Stimulated activated CD8-positive, alpha-beta memory T cell treated with anti-CD3 and anti-CD28 coated beads, Interleukin-2, amount 100 ng/mL, for 1 hour (primary cell): ENCODE measurements around the gene CHD1L.
"Not testable (repeated sequence)": the region's sequence is repeated elsewhere in the genome, so short reads cannot be mapped to it uniquely, and the experiment has no call there.

ENCODE experiments used
- DNase-seq, 2 donors: peaks; one replicate each; pipeline ENCODE4 v3.0.0-alpha.2; 2020; ENCODE audit warnings: low read depth in 2 of 2

CHD1L gene

GRCh38 chr1:147267711-147268110 is 25.2 kb downstream of the CHD1L start:
- DNase-seq: no peak

- DNase-seq: no peak
Observed at GRCh38 chr1:147270721-147271120, 28.2 kb downstream of the CHD1L start.

GRCh38 chr1:147272042-147272441 is 29.6 kb downstream of the CHD1L start:
- DNase-seq: no peak

GRCh38 chr1:147273409-147274336 is 31.2 kb downstream of the CHD1L start:
- no peak for DNase-seq

- no peak for DNase-seq
Observed at GRCh38 chr1:147281950-147282349, 39.5 kb downstream of the CHD1L start.

- DNase-seq: no peak
Observed at GRCh38 chr1:147283011-147283410, 40.5 kb downstream of the CHD1L start.

- DNase-seq: no peak
Observed at GRCh38 chr1:147287133-147287865, 44.8 kb downstream of the CHD1L start.

GRCh38 chr1:147292012-147292411 is 49.5 kb downstream of the CHD1L start:
- DNase-seq: no peak

- no peak for DNase-seq
Observed at GRCh38 chr1:147292631-147293251, 50.3 kb downstream of the CHD1L start.

GRCh38 chr1:147297438-147297837 is 55.0 kb downstream of the CHD1L start:
- DNase-seq: no peak

GRCh38 chr1:147305803-147306202 is 63.3 kb downstream of the CHD1L start:
- not testable (repeated sequence) for DNase-seq

GRCh38 chr1:147316968-147317367 is 74.5 kb downstream of the CHD1L start:
- DNase-seq: no peak

- not testable (repeated sequence) for DNase-seq
Observed at GRCh38 chr1:147326933-147327687, 84.6 kb downstream of the CHD1L start.

GRCh38 chr1:147334292-147334691 is 91.8 kb downstream of the CHD1L start:
- no peak for DNase-seq

GRCh38 chr1:147336291-147336690 is 93.8 kb downstream of the CHD1L start:
- DNase-seq: no peak

- no peak for DNase-seq
Observed at GRCh38 chr1:147337040-147337630, 94.7 kb downstream of the CHD1L start.

- no peak for DNase-seq
Observed at GRCh38 chr1:147338571-147338970, 96.1 kb downstream of the CHD1L start.

GRCh38 chr1:147341246-147341645 is 98.8 kb downstream of the CHD1L start:
- no peak for DNase-seq
